Esophagus muscularis mucosa (tissue), 4 donors: ENCODE measurements around the gene APOH. TPM values are rescaled to one million over a fixed set of nuclear protein-coding genes. Genes with fewer than 3 reads are reported as not detected.

Experiments used
- DNase-seq: peaks from one replicate; pipeline ENCODE4 v3.0.0-alpha.2; 2017; ENCODE audit errors: extremely low spot score
- H3K27ac ChIP-seq, 4 donors: fragments of 200-600 bp; sonication (generic); replicated peaks in 1 of 4; 1 replicate in 3 of 4; 2 replicates in 1 of 4; pipeline ENCODE4 v1.5.1; 2016 to 2019; ENCODE audit warnings: mild to moderate bottlenecking in 1 of 4
- H3K27me3 ChIP-seq, 4 donors: fragments of 200-600 bp; sonication (generic); one replicate each; pipeline versions ENCODE4 v1.5.1 to v1.6.0; 2016 to 2019
- H3K36me3 ChIP-seq, 4 donors: fragments of 200-600 bp; sonication (generic); one replicate each; pipeline ENCODE4 v1.5.1; 2016 to 2019
- H3K4me1 ChIP-seq, 4 donors: fragments of 200-600 bp; sonication (generic); one replicate each; pipeline ENCODE4 v1.5.1; 2016 to 2019
- H3K4me3 ChIP-seq, 4 donors: fragments of 200-600 bp; sonication (generic); 1 replicate in 2 of 4; 2 replicates in 2 of 4; pipeline ENCODE4 v1.5.1; 2016 to 2019; ENCODE audit warnings: mild to moderate bottlenecking in 4 of 4, moderate library complexity in 1 of 4
- H3K9me3 ChIP-seq, 4 donors: fragments of 200-600 bp; sonication (generic); 1 replicate in 3 of 4; 2 replicates in 1 of 4; pipeline ENCODE4 v1.5.1; 2016 to 2019
- EP300 ChIP-seq: sonication (generic); formaldehyde crosslinking; IDR thresholded peaks from one replicate; pipeline ENCODE4 v1.6.1; 2017; ENCODE audit warnings: antibody characterized with exemption
- POLR2A ChIP-seq: fragments of 450-650 bp; IDR thresholded peaks from one replicate; pipeline ENCODE4 v1.6.1; 2017; ENCODE audit warnings: antibody characterized with exemption, moderate library complexity, mild to moderate bottlenecking, low read depth
- POLR2AphosphoS5 ChIP-seq, 2 donors: sonication (generic); formaldehyde crosslinking; IDR thresholded peaks; one replicate each; pipeline ENCODE4 v1.6.1; 2017; ENCODE audit warnings: antibody characterized with exemption in 2 of 2
- WGBS: methylation state at CpG from one replicate; pipeline ENCODE4 v1.1.5; 2018; 5-methylcytosine and 5-hydroxymethylcytosine counted together
- intact Hi-C: fragments of 100-400 bp; cut with DNase I; formaldehyde crosslinking; loops from one replicate; pipeline ENCODE4 v1.15.1; 2023
- total RNA-seq, 4 donors: library from RNA; depleted of rRNA; stranded (reverse); fragments of >200 nt; gene quantifications; one replicate each; pipeline versions ENCODE4 v1.1.0 to v1.2.1, GENCODE V29; 2016
- TF ChIP-seq, protein P1 (sequence below), 3 experiments: fragments of 200-600 bp in 2 of 3; fragments of 450-650 bp in 1 of 3; sonication (generic) in 2 of 3; IDR thresholded peaks; one replicate each; pipeline ENCODE4 v1.5.1; 2017 to 2019; ENCODE audit warnings: antibody characterized with exemption in 3 of 3, mild to moderate bottlenecking in 2 of 3, moderate library complexity in 1 of 3

The APOH gene
- total RNA-seq, 4 donors from 2014 or later: not detected

DNA sequence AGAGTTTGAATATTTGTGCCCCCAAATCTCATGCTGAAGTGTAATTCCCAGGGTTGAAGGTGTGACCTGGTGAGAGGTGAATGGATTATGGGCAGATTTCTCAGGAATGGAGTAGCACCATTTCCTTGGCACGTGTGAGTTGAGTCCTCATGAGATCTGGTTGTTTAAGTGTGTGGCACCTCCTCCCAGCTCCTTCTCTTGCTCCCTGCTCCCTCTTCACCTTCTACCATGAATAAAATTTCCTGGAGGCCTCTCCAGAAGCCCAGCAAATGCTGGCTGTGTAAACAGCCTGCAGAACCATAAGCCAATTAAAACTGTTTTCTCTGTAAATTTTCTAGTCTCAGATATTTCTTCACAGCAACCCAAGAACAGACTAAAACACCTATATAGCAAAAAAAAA, 12.6 kb upstream of the APOH start:
- intact Hi-C loops: no loop called here
- WGBS: 85% methylated on average over 1 of the region's 1 CpG
- no peak for DNase-seq
- H3K36me3 ChIP-seq: no peaks in the 10 kb centered on the region
- H3K4me3 ChIP-seq: no peak overlapping the region
- H3K4me1 ChIP-seq: no peaks in the 10 kb centered on the region
- H3K9me3 ChIP-seq: no peaks in the 10 kb centered on the region
- TF ChIP-seq, protein P1, sequence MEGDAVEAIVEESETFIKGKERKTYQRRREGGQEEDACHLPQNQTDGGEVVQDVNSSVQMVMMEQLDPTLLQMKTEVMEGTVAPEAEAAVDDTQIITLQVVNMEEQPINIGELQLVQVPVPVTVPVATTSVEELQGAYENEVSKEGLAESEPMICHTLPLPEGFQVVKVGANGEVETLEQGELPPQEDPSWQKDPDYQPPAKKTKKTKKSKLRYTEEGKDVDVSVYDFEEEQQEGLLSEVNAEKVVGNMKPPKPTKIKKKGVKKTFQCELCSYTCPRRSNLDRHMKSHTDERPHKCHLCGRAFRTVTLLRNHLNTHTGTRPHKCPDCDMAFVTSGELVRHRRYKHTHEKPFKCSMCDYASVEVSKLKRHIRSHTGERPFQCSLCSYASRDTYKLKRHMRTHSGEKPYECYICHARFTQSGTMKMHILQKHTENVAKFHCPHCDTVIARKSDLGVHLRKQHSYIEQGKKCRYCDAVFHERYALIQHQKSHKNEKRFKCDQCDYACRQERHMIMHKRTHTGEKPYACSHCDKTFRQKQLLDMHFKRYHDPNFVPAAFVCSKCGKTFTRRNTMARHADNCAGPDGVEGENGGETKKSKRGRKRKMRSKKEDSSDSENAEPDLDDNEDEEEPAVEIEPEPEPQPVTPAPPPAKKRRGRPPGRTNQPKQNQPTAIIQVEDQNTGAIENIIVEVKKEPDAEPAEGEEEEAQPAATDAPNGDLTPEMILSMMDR (IDR thresholded peaks at IDR 0.05): no peak
- no peak for TF ChIP-seq POLR2A
- no peak for TF ChIP-seq POLR2AphosphoS5 (IDR thresholded peaks at IDR 0.05)
- no peak for TF ChIP-seq EP300
- H3K27me3 ChIP-seq: no peaks in the 10 kb centered on the region
- no peak overlapping the region for H3K27ac ChIP-seq

DNA sequence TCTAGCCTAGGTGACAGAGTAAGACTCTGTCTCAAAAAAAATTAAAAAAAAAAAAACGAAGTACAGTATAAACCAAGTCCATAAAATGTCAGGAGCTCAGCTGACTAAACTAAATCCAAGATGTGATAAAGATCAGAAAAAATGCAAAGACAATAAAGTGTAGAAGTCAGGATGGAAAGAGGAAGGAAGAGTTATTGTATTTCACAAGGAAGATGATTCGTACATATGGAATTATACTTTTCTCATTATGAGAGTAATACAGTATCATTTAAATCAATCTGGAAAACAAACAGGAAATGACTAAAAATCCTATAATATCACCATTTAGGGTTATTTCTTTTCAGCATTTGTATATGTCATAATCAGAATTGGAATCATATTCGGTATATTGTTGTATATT, 11.4 kb upstream of the APOH start:
- no peak for TF ChIP-seq POLR2A
- Histone ChIP-seq H3K27me3 (no peaks in the 10 kb centered on the region), H3K27ac (no peak overlapping the region), H3K4me3 (no peak overlapping the region), H3K4me1 (no peaks in the 10 kb centered on the region), H3K36me3 (no peaks in the 10 kb centered on the region), H3K9me3 (no peaks in the 10 kb centered on the region)
- no peak for DNase-seq
- intact Hi-C loops: no loop called here
- WGBS: 60% methylated on average over 3 of the region's 3 CpGs

DNA sequence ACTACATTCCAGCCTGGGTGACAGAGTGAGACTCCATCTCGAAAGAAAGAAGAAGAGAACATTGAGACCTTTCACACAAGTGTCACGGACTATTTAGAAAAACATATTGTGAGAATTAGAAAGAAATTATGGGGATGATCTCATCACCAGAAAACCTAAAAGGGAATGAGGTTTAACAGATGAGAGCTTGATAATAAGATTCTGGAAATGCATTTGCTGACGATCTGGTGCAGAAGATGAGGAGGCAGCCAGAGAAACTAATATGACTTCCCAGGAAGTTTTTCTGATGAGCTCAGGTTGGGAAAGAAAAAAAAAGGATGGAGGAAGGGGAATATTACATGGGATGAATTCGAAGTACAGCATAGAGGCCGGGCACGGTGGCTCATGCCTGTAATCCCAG, 10.8 kb upstream of the APOH start:
- no peaks in the 10 kb centered on the region for H3K27me3 ChIP-seq
- DNase-seq: no peak
- intact Hi-C loops: no loop called here
- TF ChIP-seq, protein P1 (IDR thresholded peaks at IDR 0.05): no peak
- TF ChIP-seq POLR2AphosphoS5 (IDR thresholded peaks at IDR 0.05) (no peak), POLR2A (no peak), EP300 (no peak)
- H3K9me3 ChIP-seq: no peaks in the 10 kb centered on the region
- H3K4me1 ChIP-seq: no peaks in the 10 kb centered on the region
- H3K4me3 ChIP-seq: no peak overlapping the region
- WGBS: 87% methylated on average over 6 of the region's 6 CpGs
- no peak overlapping the region for H3K27ac ChIP-seq
- H3K36me3 ChIP-seq: no peaks in the 10 kb centered on the region

GRCh38 chr17:66235377-66235994, 6.3 kb upstream of the APOH start:
- no peak overlapping the region for H3K4me3 ChIP-seq
- H3K4me1 ChIP-seq: no peaks in the 10 kb centered on the region
- TF ChIP-seq POLR2AphosphoS5 (IDR thresholded peaks at IDR 0.05) (no peak), EP300 (no peak), POLR2A (no peak)
- TF ChIP-seq, protein P1 (IDR thresholded peaks at IDR 0.05): no peak
- H3K9me3 ChIP-seq: no peaks in the 10 kb centered on the region
- intact Hi-C loops: no loop called here
- no peak for DNase-seq
- 91% methylated on average over 3 of the region's 3 CpGs for WGBS
- H3K27me3 ChIP-seq: no peaks in the 10 kb centered on the region
- no peaks in the 10 kb centered on the region for H3K36me3 ChIP-seq
- H3K27ac ChIP-seq: no peak overlapping the region

DNA sequence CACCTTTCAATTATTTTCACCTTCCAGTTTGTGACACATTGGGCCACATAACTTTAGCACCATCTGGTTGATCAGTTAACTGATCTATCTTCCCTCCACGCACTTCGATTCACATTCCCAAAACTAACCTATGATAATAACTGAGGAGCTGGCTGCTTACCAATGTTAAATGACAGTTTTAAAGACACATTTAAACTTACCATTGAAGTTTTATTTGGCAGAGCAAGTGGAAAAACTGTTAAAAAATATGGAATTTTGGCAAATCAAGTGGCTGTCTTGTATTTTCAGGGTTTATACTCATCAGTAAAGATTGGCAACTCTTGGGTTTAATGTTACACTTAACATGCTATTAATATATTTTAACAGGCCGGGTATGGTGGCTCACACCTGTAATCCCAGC, 5.4 kb upstream of the APOH start:
- H3K4me1 ChIP-seq: no peaks in the 10 kb centered on the region
- H3K27me3 ChIP-seq: no peaks in the 10 kb centered on the region
- intact Hi-C loops: no loop called here
- H3K4me3 ChIP-seq: no peak overlapping the region
- no peaks in the 10 kb centered on the region for H3K9me3 ChIP-seq
- H3K36me3 ChIP-seq: no peaks in the 10 kb centered on the region
- DNase-seq: no peak
- TF ChIP-seq EP300: no peak
- TF ChIP-seq, protein P1 (IDR thresholded peaks at IDR 0.05): no peak
- no peak for TF ChIP-seq POLR2AphosphoS5 (IDR thresholded peaks at IDR 0.05)
- TF ChIP-seq POLR2A: no peak
- WGBS: 84% methylated on average over 3 of the region's 3 CpGs
- H3K27ac ChIP-seq: no peak overlapping the region
